ENCODE results near the gene ZNF605. TPM values are rescaled to one million over a fixed set of nuclear protein-coding genes. Genes with fewer than 3 reads are reported as not detected.

The ZNF605 gene
- total RNA-seq, 2 experiments from 2014 or later: 12.3 to 13.6 TPM

DNA sequence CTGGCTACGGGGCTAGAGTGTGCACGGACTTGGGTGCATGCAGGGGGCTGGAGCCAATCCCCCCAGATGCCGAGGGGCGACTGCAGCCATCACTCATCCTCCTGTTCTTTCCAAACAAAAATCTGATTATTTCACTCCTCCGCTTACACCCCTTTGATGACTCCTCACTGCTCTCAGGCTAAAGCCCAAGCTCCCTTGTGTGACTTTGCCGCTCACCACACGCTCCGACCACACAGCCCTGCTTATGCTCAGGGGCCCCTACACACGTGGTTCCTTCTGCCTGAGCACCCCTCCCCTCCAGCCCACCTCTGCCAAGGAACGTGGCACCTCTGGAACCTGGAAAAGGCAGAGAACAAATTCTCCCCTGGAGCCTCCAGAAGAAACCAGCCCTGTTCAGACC, 82.4 kb downstream of the ZNF605 start:
- H3K36me3 Mint-ChIP-seq: peaks cover 40% of the 10 kb centered on the region
- H3K4me3 Mint-ChIP-seq: peak overlapping the region; percentile 59
- H3K9me3 Mint-ChIP-seq: no peaks in the 10 kb centered on the region
- peaks cover 18% of the 10 kb centered on the region for H3K4me1 Mint-ChIP-seq
- peak overlapping the region; percentile 66 for H3K27ac Mint-ChIP-seq
- DNase-seq (no peak), ATAC-seq (ENCODE audit: low read depth) (no peak)
- no peaks in the 10 kb centered on the region for H3K27me3 Mint-ChIP-seq
- POLR2A ChIA-PET: interaction anchor here (1.2 to 2.4 kb wide), 6 partner anchors 12 to 40 kb away, joined by 4 to 9 read pairs (median 6); partner anchors contain the start of gene CHFR

DNA sequence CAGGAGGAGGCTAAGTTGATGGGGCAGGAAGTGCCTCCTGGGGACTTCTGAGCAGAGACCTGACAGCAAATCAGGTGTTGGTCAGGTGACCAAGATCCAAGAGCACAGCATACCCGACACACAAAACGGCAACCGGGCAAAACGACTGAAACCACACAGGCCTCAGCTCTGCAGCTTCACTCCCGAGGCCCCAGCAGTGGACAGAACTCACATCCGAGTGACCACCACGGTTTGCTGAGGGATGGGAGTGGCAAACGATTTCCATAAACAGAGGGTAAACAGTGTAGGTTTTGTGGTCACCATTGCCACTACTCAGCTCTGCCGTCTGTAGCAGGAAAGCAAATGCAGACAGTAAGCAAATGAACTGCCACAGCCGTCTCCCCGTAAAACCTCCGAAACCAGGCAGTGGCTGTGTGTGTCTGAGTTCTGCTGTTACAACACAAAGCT, 83.1 kb downstream of the ZNF605 start:
- Mint-ChIP-seq H3K27me3 (no peaks in the 10 kb centered on the region), H3K4me3 (peak overlapping the region; percentile 61), H3K9me3 (no peaks in the 10 kb centered on the region), H3K36me3 (peaks cover 44% of the 10 kb centered on the region), H3K4me1 (peaks cover 17% of the 10 kb centered on the region), H3K27ac (peak overlapping the region; percentile 82)
- peak; percentile 65 for DNase-seq
- ATAC-seq (ENCODE audit: low read depth): peak; percentile 86
- POLR2A ChIA-PET: interaction anchor here (0.8 to 2.4 kb wide), 8 partner anchors 9 to 44 kb away, joined by 3 to 9 read pairs (median 6); partner anchors contain the start of gene CHFR

DNA sequence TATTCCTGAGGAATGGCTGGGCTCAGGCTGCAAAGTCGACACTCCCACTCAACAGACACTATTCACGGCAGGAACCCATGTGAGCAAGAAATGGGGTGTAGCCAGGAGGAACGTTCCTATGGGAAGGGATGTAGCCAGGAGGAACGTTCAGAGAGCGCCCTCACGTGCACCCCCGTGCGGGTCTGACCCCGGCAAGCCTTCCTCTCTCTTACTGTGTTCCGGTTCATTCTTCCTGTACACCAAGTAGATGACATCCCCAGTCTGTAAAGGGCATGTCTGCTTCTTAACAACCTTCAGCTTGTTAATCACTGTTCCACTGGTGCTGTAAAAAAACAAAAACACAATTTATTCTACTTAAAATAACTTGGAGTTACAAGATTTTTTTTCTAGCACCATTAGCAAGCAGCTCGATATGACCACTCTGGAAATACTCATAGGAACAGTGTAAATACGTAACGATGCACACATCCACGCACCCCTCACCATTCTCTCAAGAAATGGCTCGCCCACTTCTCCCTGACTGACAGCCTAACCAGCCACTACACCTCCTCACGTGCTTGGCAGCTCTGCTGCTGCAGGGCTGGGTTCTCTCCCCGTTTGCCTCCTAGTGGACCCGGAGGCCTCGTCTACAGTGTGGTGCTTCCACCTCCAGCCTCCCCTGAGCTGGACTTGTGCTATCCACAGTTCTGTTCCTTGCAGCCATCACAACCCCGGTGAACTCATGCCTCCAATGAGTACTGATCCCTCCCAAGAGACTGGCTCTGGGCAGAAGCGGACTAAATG, 83.8 kb downstream of the ZNF605 start:
- H3K36me3 Mint-ChIP-seq: peaks cover 44% of the 10 kb centered on the region
- H3K4me3 Mint-ChIP-seq: peak overlapping the region; percentile 61
- no peaks in the 10 kb centered on the region for H3K27me3 Mint-ChIP-seq
- ATAC-seq (ENCODE audit: low read depth): peak; percentile 2
- DNase-seq: no peak
- H3K4me1 Mint-ChIP-seq: peaks cover 20% of the 10 kb centered on the region
- no peaks in the 10 kb centered on the region for H3K9me3 Mint-ChIP-seq
- POLR2A ChIA-PET: interaction anchor here (0.6 to 2.4 kb wide), 9 partner anchors 8 to 110 kb away, joined by 3 to 9 read pairs (median 5); partner anchors contain the start of gene CHFR
- H3K27ac Mint-ChIP-seq: peak overlapping the region; percentile 82

DNA sequence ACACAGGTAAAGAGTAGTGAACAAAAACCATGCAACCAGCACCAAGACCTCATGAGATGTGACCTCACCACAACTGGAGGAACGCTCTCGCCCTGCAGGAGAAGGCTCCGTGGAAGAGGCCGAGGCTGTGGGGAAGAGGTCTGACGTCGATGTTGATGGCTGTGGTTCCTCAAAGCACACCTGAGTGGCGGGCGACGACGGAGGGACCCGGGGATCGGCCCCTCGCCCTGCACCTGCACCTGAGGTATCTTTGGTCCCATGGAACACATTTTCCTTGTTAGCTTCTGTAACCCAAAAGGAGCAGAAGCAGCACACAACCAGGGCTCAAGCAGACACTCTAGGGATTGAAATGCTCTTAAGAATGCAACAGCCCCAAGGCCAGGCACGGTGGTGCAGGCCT, 86.6 kb downstream of the ZNF605 start:
- ATAC-seq (ENCODE audit: low read depth) (no peak), DNase-seq (no peak)
- Mint-ChIP-seq H3K9me3 (no peaks in the 10 kb centered on the region), H3K27ac (no peak overlapping the region), H3K4me3 (no peak overlapping the region), H3K36me3 (peaks cover 47% of the 10 kb centered on the region), H3K4me1 (peaks cover 26% of the 10 kb centered on the region), H3K27me3 (no peaks in the 10 kb centered on the region)
- POLR2A ChIA-PET: no interaction called here

Other genes with a start within 250 kb of the ZNF605 start
- gene PGAM5, start 245.5 kb downstream of the ZNF605 start, total RNA-seq: 10 to 100 TPM; 34.3 to 41.8 TPM
- gene ANKLE2, start 194.5 kb downstream of the ZNF605 start, total RNA-seq: 10 to 100 TPM; 90.3 to 92.9 TPM
- gene GOLGA3, start 127.4 kb downstream of the ZNF605 start, total RNA-seq: 10 to 100 TPM; 63.8 to 64.7 TPM
- gene CHFR, start 68.7 kb downstream of the ZNF605 start, total RNA-seq: 10 to 100 TPM; 93.6 to 96.1 TPM
- 10 to 100 TPM; 22.5 to 25.5 TPM for gene ZNF26, start 30.1 kb upstream of the ZNF605 start, total RNA-seq
- 10 to 100 TPM; 36.2 to 40.8 TPM for gene ZNF84, start 81.2 kb upstream of the ZNF605 start, total RNA-seq
- 10 to 100 TPM; 18.2 to 19.8 TPM for gene ZNF140, start 124.6 kb upstream of the ZNF605 start, total RNA-seq
- gene ZNF891, start 174.0 kb upstream of the ZNF605 start, total RNA-seq: 1 to 10 TPM; 3.9 to 4.0 TPM
- 10 to 100 TPM; 10.8 to 15.4 TPM for gene ZNF10, start 174.3 kb upstream of the ZNF605 start, total RNA-seq
- 10 to 100 TPM; 24.1 to 25.6 TPM for gene ZNF268, start 225.2 kb upstream of the ZNF605 start, total RNA-seq

Measured in activated naive CD8-positive, alpha-beta T cell treated with anti-CD3 and anti-CD28 coated beads, Interleukin-2, amount 10 ng/mL, durations not matched to agents 7 days and 5 days (primary cell).